ENCODE results near the gene C14orf93. TPM values are rescaled to one million over a fixed set of nuclear protein-coding genes. Genes with fewer than 3 reads are reported as not detected.

Gene C14orf93
- total RNA-seq, 4 donors from 2014 or later = 4.6 to 11.2 (median 9.9) TPM

GRCh38 chr14:23021889-23022442 lies 12.0 kb upstream of the C14orf93 start:
- Histone ChIP-seq H3K27ac (replicated peaks in 1 of 4) (no peak overlapping the region), H3K36me3 (peaks cover 11 to 31% (median 24%) of the 10 kb centered on the region in 4 donors), H3K9me3 (no peaks in the 10 kb centered on the region), H3K4me3 (no peak overlapping the region), H3K27me3 (no peaks in the 10 kb centered on the region), H3K4me1 (peaks cover 0 to 3% (median 0%) of the 10 kb centered on the region in 4 donors)
- intact Hi-C loops (cut with DNase I) = no loop called here
- TF ChIP-seq, protein P1, sequence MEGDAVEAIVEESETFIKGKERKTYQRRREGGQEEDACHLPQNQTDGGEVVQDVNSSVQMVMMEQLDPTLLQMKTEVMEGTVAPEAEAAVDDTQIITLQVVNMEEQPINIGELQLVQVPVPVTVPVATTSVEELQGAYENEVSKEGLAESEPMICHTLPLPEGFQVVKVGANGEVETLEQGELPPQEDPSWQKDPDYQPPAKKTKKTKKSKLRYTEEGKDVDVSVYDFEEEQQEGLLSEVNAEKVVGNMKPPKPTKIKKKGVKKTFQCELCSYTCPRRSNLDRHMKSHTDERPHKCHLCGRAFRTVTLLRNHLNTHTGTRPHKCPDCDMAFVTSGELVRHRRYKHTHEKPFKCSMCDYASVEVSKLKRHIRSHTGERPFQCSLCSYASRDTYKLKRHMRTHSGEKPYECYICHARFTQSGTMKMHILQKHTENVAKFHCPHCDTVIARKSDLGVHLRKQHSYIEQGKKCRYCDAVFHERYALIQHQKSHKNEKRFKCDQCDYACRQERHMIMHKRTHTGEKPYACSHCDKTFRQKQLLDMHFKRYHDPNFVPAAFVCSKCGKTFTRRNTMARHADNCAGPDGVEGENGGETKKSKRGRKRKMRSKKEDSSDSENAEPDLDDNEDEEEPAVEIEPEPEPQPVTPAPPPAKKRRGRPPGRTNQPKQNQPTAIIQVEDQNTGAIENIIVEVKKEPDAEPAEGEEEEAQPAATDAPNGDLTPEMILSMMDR (IDR thresholded peaks at IDR 0.05) = no peak
- TF ChIP-seq EP300 (IDR thresholded peaks at IDR 0.05) = no peak
- no peak for TF ChIP-seq POLR2A (IDR thresholded peaks at IDR 0.05; ENCODE audit: low read depth)
- no peak for DNase-seq (ENCODE audit: extremely low spot score)
- 55% methylated on average over 7 of the region's 7 CpGs for WGBS

DNA sequence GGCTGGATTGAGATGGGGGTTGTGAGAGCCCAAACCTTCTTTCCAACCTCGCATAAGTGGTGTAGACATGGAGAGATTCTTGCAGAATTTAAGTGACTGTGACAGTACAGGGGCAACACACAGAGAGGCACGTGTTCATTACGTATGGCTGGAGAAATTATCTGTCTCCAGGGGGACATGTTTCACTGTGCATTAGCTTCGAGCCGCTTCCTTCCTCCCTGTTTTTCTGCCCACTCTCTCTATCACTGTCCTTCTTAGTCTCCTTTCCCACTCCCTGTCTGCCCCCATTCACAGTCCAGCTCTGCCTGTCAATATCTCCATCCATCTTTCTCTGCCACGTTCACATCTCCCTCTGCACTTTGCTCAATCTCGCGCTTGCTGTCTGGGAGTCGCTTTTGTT lies 11.5 kb upstream of the C14orf93 start:
- Histone ChIP-seq H3K4me1 (peaks cover 0 to 3% (median 0%) of the 10 kb centered on the region in 4 donors), H3K9me3 (no peaks in the 10 kb centered on the region), H3K27me3 (no peaks in the 10 kb centered on the region), H3K27ac (replicated peaks in 1 of 4) (no peak overlapping the region), H3K36me3 (peaks cover 11 to 26% (median 20%) of the 10 kb centered on the region in 4 donors), H3K4me3 (no peak overlapping the region)
- intact Hi-C loops (cut with DNase I) = no loop called here
- whole genome bisulfite sequencing = 67% methylated on average over 9 of the region's 9 CpGs
- DNase-seq (ENCODE audit: extremely low spot score) = no peak
- TF ChIP-seq, protein P1 (IDR thresholded peaks at IDR 0.05) = no peak
- no peak for TF ChIP-seq EP300 (IDR thresholded peaks at IDR 0.05)
- TF ChIP-seq POLR2AphosphoS5 (IDR thresholded peaks at IDR 0.05) = no peak
- no peak for TF ChIP-seq POLR2A (IDR thresholded peaks at IDR 0.05; ENCODE audit: low read depth)

DNA sequence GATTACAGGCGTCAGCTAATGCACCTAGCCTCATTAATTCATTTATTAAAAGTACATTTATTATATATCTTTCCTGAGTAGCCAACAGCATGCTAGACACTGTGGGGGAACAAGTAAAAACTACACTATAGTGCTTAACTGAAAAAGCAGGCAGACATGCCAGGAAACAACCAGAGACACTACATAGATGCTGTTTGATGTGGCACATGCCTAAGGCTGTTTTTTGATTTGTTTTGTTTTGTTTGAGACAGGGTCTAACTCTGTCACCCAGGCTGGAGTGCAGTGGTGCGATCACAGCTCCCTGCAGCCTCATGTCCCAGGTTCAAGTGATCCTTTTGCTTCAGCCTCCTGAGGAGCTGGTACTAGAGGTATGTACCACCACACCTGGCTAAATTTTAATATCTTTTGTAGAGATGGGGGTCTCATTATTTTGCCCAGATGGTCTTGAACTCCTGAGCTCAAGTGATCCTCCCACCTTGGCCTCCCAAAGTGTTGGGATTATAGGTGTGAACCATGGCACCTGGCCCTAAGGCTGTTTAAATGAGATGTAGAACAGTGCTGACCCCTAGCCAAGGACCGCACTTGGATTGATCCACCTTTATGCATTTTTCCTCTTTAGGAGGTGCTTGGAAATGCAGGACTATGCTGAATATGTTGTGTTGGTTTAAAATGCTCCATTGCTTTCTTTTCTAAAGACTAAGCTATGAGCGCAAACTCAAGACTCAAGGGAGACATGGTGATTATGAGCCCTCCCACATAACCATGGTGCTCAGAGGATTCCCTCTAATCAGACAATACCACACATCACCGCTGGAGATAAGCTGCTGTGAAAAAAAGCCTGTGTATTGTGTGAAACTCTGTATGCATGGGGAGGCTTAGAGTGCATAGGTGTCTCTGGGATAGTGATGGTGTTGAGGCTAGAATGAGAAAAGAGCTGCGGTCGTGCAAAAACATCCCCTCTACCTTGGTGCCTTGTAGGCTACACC lies 10.5 kb upstream of the C14orf93 start:
- no peak overlapping the region for H3K27ac ChIP-seq (replicated peaks in 1 of 4)
- no peaks in the 10 kb centered on the region for H3K27me3 ChIP-seq
- H3K4me1 ChIP-seq = peaks cover 0 to 3% (median 0%) of the 10 kb centered on the region in 4 donors
- no peaks in the 10 kb centered on the region for H3K9me3 ChIP-seq
- DNase-seq (ENCODE audit: extremely low spot score) = no peak
- 91% methylated on average over 7 of the region's 7 CpGs for whole genome bisulfite sequencing
- no peak overlapping the region for H3K4me3 ChIP-seq
- intact Hi-C loops (cut with DNase I) = no loop called here
- H3K36me3 ChIP-seq = peaks cover 2 to 16% (median 10%) of the 10 kb centered on the region in 4 donors
- TF ChIP-seq, protein P1 (IDR thresholded peaks at IDR 0.05) = no peak
- TF ChIP-seq POLR2AphosphoS5 (IDR thresholded peaks at IDR 0.05) (no peak), POLR2A (IDR thresholded peaks at IDR 0.05; ENCODE audit: low read depth) (no peak), EP300 (IDR thresholded peaks at IDR 0.05) (no peak)

DNA sequence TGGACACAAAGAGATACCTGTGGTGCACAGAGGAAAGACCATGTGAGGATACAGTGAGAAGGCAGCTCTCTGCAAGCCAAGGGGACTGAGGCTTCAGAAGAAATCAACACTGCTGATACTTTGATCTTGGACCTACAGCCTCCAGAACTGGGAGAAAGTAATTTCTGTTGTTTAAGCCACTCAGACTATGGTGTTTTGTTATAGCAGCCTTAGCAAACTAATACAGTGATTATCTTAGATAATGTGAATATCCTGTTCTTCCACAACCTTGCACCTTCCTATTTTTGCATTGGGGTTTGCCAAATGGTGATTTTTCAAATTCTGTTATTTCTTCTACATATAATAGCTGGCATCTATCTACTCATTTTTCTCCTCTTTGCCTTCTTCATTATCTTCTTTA lies 8.2 kb upstream of the C14orf93 start:
- peaks cover 0 to 3% (median 0%) of the 10 kb centered on the region in 4 donors for H3K4me1 ChIP-seq
- no peaks in the 10 kb centered on the region for H3K27me3 ChIP-seq
- no peak for TF ChIP-seq POLR2A (IDR thresholded peaks at IDR 0.05; ENCODE audit: low read depth)

DNA sequence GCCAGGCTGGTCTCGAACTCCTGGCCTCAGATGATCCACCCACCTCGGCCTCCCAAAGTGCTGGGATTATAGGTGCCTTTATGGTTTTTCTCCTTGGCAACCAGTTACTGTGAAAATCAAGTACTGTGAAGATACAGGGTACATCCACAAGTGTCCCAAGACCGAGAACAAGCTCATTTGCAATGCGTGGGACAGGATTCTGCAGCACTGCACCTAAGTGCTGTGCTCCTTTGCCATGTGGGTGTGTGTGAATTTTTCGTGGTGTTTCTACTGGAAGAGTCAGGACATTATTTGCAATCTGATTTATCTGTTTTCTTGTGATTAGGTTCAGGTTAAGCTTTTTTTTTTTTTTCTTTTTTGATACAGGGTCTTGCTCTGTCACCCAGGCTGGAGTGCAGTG lies 7.1 kb upstream of the C14orf93 start:
- no peak for DNase-seq (ENCODE audit: extremely low spot score)
- 95% methylated on average over 5 of the region's 5 CpGs for WGBS
- no peaks in the 10 kb centered on the region for H3K9me3 ChIP-seq
- H3K27me3 ChIP-seq = no peaks in the 10 kb centered on the region
- H3K36me3 ChIP-seq = no peaks in the 10 kb centered on the region
- H3K4me3 ChIP-seq = no peak overlapping the region
- H3K4me1 ChIP-seq = peaks cover 0 to under 1% (median 0%) of the 10 kb centered on the region in 4 donors
- no peak overlapping the region for H3K27ac ChIP-seq (replicated peaks in 1 of 4)
- intact Hi-C loops (cut with DNase I) = no loop called here
- TF ChIP-seq, protein P1 (IDR thresholded peaks at IDR 0.05) = no peak
- TF ChIP-seq POLR2A (IDR thresholded peaks at IDR 0.05; ENCODE audit: low read depth) (no peak), POLR2AphosphoS5 (IDR thresholded peaks at IDR 0.05) (no peak), EP300 (IDR thresholded peaks at IDR 0.05) (no peak)

More for the DNA sequence above, 8.2 kb upstream of the C14orf93 start:
- no peak for DNase-seq (ENCODE audit: extremely low spot score)
- Histone ChIP-seq H3K36me3 (no peaks in the 10 kb centered on the region), H3K27ac (replicated peaks in 1 of 4) (no peak overlapping the region), H3K9me3 (no peaks in the 10 kb centered on the region), H3K4me3 (no peak overlapping the region)
- intact Hi-C loops (cut with DNase I) = no loop called here

Data from esophagus muscularis mucosa (tissue), 4 donors.